HG02610 (cell line): ENCODE data around the gene ALB.

ENCODE experiments used
- ATAC-seq: cut with Tn5 transposase; IDR thresholded peaks from one replicate; pipeline ENCODE4 v1.9.1; 2021; ENCODE audit warnings: mild to moderate bottlenecking, moderate library complexity; ENCODE audit not compliant: unreplicated experiment

The ALB gene

GRCh38 chr4:73408181-73408867, 4.2 kb downstream of the ALB start:
- no peak for ATAC-seq

DNA sequence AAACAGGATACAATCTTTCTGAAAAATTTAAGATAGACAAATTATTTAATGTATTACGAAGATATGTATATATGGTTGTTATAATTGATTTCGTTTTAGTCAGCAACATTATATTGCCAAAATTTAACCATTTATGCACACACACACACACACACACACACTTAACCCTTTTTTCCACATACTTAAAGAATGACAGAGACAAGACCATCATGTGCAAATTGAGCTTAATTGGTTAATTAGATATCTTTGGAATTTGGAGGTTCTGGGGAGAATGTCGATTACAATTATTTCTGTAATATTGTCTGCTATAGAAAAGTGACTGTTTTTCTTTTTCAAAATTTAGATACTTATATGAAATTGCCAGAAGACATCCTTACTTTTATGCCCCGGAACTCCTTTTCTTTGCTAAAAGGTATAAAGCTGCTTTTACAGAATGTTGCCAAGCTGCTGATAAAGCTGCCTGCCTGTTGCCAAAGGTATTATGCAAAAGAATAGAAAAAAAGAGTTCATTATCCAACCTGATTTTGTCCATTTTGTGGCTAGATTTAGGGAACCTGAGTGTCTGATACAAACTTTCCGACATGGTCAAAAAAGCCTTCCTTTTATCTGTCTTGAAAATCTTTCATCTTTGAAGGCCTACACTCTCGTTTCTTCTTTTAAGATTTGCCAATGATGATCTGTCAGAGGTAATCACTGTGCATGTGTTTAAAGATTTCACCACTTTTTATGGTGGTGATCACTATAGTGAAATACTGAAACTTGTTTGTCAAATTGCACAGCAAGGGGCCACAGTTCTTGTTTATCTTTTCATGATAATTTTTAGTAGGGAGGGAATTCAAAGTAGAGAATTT, 5.2 kb downstream of the ALB start:
- no peak for ATAC-seq

GRCh38 chr4:73409978-73410548, 6.0 kb downstream of the ALB start:
- no peak for ATAC-seq

DNA sequence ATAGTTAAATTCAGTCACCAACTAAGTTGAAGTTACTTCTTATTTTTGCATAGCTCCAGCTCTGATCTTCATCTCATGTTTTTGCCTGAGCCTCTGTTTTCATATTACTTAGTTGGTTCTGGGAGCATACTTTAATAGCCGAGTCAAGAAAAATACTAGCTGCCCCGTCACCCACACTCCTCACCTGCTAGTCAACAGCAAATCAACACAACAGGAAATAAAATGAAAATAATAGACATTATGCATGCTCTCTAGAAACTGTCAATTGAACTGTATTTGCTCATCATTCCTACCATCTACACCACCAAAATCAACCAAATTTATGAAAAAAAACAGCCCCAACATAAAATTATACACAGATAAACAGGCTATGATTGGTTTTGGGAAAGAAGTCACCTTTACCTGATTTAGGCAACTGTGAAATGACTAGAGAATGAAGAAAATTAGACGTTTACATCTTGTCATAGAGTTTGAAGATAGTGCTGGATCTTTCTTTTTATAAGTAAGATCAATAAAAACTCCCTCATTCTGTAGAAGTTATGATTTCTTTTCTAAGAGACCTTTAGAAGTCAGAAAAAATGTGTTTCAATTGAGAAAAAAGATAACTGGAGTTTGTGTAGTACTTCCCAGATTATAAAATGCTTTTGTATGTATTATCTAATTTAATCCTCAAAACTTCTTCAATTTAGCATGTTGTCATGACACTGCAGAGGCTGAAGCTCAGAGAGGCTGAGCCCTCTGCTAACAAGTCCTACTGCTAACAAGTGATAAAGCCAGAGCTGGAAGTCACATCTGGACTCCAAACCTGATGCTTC, 7.0 kb downstream of the ALB start:
- no peak for ATAC-seq

- ATAC-seq = no peak
Observed at GRCh38 chr4:73411731-73412414, 7.8 kb downstream of the ALB start.

DNA sequence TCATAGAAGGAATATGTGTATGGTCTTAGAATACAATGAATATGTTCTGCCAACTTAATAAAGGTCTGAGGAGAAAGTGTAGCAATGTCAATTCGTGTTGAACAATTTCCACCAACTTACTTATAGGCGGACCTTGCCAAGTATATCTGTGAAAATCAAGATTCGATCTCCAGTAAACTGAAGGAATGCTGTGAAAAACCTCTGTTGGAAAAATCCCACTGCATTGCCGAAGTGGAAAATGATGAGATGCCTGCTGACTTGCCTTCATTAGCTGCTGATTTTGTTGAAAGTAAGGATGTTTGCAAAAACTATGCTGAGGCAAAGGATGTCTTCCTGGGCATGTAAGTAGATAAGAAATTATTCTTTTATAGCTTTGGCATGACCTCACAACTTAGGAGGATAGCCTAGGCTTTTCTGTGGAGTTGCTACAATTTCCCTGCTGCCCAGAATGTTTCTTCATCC, 9.2 kb downstream of the ALB start:
- no peak for ATAC-seq

- no peak for ATAC-seq
Observed at GRCh38 chr4:73414936-73415271, 10.8 kb downstream of the ALB start.

GRCh38 chr4:73415807-73416238, 11.7 kb downstream of the ALB start:
- no peak for ATAC-seq

DNA sequence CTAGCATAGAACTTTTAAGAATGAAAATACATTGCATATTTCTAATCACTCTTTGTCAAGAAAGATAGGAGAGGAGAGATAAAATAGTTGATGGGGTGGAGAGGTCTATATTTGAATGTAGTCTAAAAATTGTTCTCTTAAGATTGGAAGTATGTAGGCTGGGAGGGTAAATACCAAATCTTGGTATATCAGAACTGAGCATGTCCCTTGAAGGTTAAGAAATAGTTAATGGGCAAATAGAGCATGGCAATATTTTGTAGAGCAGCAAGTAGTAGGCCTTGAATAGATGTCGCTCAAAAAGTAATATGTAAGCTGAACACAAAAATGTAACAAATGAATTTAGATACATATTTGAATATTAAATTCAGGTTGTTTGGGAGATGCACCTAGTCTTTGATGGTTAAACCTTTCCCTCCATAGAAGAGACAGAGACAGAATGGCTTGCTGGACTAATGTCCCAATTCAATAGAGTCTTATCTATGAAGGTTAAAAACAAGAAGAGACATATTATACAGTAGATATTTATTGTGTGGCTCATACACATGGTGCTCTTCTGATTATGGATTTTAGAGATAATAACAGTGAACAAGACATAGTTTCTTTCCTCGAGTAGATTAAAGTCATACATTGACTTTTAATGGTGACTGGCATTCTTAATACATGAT, 12.5 kb downstream of the ALB start:
- ATAC-seq = no peak

GRCh38 chr4:73417342-73417741, 13.3 kb downstream of the ALB start:
- no peak for ATAC-seq

DNA sequence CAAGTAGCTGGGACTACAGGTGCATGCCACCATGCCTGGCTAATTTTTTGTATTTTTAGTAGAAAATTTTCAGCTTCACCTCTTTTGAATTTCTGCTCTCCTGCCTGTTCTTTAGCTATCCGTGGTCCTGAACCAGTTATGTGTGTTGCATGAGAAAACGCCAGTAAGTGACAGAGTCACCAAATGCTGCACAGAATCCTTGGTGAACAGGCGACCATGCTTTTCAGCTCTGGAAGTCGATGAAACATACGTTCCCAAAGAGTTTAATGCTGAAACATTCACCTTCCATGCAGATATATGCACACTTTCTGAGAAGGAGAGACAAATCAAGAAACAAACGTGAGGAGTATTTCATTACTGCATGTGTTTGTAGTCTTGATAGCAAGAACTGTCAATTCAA, 13.9 kb downstream of the ALB start:
- no peak for ATAC-seq

GRCh38 chr4:73418677-73419076, 14.6 kb downstream of the ALB start:
- no peak for ATAC-seq

GRCh38 chr4:73419106-73420038, 15.3 kb downstream of the ALB start:
- ATAC-seq = no peak

DNA sequence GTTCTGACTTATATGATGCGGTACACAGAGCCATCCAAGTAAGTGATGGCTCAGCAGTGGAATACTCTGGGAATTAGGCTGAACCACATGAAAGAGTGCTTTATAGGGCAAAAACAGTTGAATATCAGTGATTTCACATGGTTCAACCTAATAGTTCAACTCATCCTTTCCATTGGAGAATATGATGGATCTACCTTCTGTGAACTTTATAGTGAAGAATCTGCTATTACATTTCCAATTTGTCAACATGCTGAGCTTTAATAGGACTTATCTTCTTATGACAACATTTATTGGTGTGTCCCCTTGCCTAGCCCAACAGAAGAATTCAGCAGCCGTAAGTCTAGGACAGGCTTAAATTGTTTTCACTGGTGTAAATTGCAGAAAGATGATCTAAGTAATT, 16.5 kb downstream of the ALB start:
- no peak for ATAC-seq

DNA sequence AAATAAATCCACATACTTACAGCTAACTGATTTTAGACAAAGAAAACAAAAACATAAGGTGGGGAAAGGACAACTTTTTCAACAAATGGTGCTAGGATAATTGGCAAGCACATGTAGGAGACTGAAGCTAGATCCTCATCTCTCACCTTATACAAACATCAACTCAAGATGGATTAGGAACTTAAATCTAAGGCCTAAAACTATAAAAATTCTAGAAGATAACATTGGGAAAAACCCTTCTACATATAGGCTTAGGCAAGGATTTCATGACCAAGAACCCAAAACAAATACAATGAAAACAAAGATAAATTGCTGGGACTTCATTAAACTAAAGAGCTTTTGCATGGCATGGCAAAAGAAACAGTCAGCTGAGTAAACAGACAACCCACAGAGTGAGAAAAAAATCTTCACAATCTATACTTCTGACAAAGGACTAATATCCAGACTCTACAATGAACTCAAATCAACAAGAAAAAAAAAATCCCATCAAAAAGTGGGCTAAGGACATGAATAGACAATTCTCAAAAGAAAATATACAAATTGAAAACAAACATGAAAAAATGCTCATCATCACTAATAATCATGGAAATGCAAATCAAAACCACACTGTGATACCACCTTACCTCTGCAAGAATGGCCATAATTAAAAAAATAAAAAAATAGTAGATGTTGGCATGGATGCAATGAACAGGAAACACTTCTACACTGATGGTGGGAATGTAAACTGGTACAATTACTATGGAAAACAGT, 17.8 kb downstream of the ALB start:
- no peak for ATAC-seq

DNA sequence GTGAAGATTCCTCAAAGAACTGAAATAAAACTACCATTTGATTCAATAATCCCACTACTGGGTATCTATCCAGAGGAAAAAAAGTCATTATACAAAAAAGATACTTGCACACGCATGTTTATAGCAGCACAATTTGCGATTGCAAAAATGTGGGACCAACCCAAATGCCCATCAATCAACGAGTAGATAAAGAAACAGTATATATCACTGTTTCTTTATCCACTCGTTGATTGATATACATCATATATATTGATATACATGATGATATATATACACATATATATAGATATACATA, 18.3 kb downstream of the ALB start:
- no peak for ATAC-seq

- no peak for ATAC-seq
Observed at GRCh38 chr4:73423184-73423583, 19.1 kb downstream of the ALB start.

GRCh38 chr4:73426666-73427065, 22.6 kb downstream of the ALB start:
- ATAC-seq = no peak

- ATAC-seq = no peak
Observed at GRCh38 chr4:73429118-73429517, 25.0 kb downstream of the ALB start.
